HG03196 (cell line): Measurements from ENCODE around the gene DEFB124.
"Not testable (repeated sequence)": the region's sequence is repeated elsewhere in the genome, so short reads cannot be mapped to it uniquely, and the experiment has no call there.

ENCODE experiments used
- ATAC-seq: cut with Tn5 transposase; IDR thresholded peaks from one replicate; pipeline ENCODE4 v1.9.1; 2021; ENCODE audit not compliant: unreplicated experiment

The DEFB124 gene

DNA sequence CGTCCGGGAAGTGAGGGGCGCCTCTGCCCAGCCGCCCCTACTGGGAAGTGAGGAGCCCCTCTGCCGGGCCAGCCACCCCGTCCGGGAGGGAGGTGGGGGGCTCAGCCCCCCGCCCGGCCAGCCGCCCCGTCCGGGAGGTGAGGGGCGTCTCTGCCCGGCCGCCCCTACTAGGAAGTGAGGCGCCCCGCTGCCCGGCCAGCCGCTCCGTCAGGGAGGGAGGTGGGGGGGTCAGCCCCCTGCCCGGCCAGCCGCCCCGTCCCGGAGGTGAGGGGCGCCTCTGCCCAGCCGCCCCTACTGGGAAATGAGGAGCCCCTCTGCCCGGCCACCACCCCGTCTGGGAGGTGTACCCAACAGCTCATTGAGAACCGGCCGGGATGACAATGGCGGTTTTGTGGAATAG is 47.4 kb downstream of the DEFB124 start:
- ATAC-seq: not testable (repeated sequence)

DNA sequence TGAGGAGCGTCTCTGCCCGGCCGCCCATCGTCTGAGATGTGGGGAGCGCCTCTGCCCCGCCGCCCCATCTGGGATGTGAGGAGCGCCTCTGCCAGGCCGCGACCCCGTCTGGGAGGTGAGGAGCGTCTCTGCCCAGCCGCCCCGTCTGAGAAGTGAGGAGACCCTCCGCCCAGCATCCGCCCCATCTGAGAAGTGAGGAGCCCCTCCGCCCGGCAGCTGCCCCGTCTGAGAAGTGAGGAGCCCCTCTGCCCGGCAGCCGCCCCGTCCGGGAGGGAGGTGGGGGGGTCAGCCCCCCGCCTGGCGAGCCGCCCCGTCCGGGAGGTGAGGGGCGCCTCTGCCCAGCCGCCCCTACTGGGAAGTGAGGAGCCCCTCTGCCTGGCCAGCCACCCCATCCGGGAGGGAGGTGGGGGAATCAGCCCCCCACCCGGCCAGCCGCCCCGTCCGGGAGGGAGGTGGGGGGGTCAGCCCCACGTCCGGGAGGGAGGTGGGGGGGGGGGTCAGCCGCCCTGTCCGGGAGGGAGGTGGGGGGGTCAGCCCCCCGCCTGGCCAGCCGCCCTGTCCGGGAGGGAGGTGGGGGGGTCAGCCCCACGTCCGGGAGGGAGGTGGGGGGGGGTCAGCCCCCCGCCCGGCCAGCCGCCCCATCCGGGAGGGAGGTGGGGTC is 47.9 kb downstream of the DEFB124 start:
- not testable (repeated sequence) for ATAC-seq

DNA sequence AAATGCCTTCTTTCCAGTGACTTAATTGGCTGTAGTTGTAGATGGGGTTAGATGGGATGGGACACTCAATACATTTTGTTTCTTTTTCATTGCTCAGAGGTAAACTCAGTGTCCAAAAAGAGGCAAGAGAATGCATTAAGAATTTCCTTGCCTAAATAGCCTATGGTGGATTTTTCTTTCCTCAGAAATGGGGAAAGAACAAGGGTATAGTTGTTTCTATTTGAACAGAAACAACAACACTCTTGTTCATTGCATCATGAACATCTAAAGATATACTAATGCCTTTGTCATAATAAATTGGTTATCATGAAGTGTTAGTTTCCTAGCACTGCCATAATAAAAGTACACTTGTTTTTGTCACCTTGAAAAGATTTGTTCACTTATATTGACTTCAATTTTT is 49.1 kb downstream of the DEFB124 start:
- ATAC-seq: no peak

GRCh38 chr20:31418307-31418706 is 56.6 kb downstream of the DEFB124 start:
- no peak for ATAC-seq

- ATAC-seq: no peak
Measured at GRCh38 chr20:31415653-31416052, 59.3 kb downstream of the DEFB124 start.
